Measurements from ENCODE around the gene BTBD9.
A peak's percentile ranks its signal among the peaks of the same experiment; 100 is the strongest.

BTBD9 gene

GRCh38 chr6:38470548-38470947, 169.2 kb downstream of the BTBD9 start:
- CTCF ChIA-PET = no interaction called here
- no peak for TF ChIP-seq CTCF (IDR thresholded peaks at IDR 0.05; ENCODE audit: insufficient read depth, low read length, missing control alignments)
- DNase-seq (ENCODE audit: low read depth, low spot score) = no peak
- POLR2A ChIA-PET = no interaction called here
- no peak overlapping the region for H3K4me3 ChIP-seq (ENCODE audit: low read depth, low read length)

- no peak for TF ChIP-seq CTCF (IDR thresholded peaks at IDR 0.05; ENCODE audit: insufficient read depth, low read length, missing control alignments)
- POLR2A ChIA-PET = no interaction called here
- DNase-seq (ENCODE audit: low read depth, low spot score) = no peak
- no peak overlapping the region for H3K4me3 ChIP-seq (ENCODE audit: low read depth, low read length)
- CTCF ChIA-PET = no interaction called here
Measured at GRCh38 chr6:38467566-38467965, 172.2 kb downstream of the BTBD9 start.

- peak; percentile 55 for DNase-seq (ENCODE audit: low read depth, low spot score)
- no peak for TF ChIP-seq CTCF (IDR thresholded peaks at IDR 0.05; ENCODE audit: insufficient read depth, low read length, missing control alignments)
- ChIA-PET POLR2A (no interaction called here), CTCF (interaction anchor here (0.9 kb wide), 1 partner anchor 17 kb away, joined by 3 read pairs; no protein-coding TSS in a partner anchor)
- no peak overlapping the region for H3K4me3 ChIP-seq (ENCODE audit: low read depth, low read length)
Measured at GRCh38 chr6:38460186-38460585, 179.5 kb downstream of the BTBD9 start.

- CTCF ChIA-PET = interaction anchor here (0.9 kb wide), 1 partner anchor 16 kb away, joined by 3 read pairs; no protein-coding TSS in a partner anchor
- POLR2A ChIA-PET = no interaction called here
- TF ChIP-seq CTCF (IDR thresholded peaks at IDR 0.05; ENCODE audit: insufficient read depth, low read length, missing control alignments) = no peak
- peak; percentile 12 for DNase-seq (ENCODE audit: low read depth, low spot score)
- no peak overlapping the region for H3K4me3 ChIP-seq (ENCODE audit: low read depth, low read length)
Measured at GRCh38 chr6:38459291-38459690, 180.4 kb downstream of the BTBD9 start.

GRCh38 chr6:38453861-38454260, 185.9 kb downstream of the BTBD9 start:
- POLR2A ChIA-PET = no interaction called here
- H3K4me3 ChIP-seq (ENCODE audit: low read depth, low read length) = no peak overlapping the region
- CTCF ChIA-PET = interaction anchor here (1.7 kb wide), 1 partner anchor 40 kb away, joined by 5 read pairs; no protein-coding TSS in a partner anchor
- no peak for TF ChIP-seq CTCF (IDR thresholded peaks at IDR 0.05; ENCODE audit: insufficient read depth, low read length, missing control alignments)
- no peak for DNase-seq (ENCODE audit: low read depth, low spot score)

- ChIA-PET CTCF (interaction anchor here (1.7 kb wide), 1 partner anchor 41 kb away, joined by 5 read pairs; no protein-coding TSS in a partner anchor), POLR2A (interaction anchor here (0.7 to 0.9 kb wide), 2 partner anchors 26 to 65 kb away, joined by 3 read pairs; no protein-coding TSS in a partner anchor)
- TF ChIP-seq CTCF (IDR thresholded peaks at IDR 0.05; ENCODE audit: insufficient read depth, low read length, missing control alignments) = no peak
- no peak for DNase-seq (ENCODE audit: low read depth, low spot score)
- H3K4me3 ChIP-seq (ENCODE audit: low read depth, low read length) = no peak overlapping the region
Measured at GRCh38 chr6:38452816-38453660, 186.7 kb downstream of the BTBD9 start.

All from AG04449 (cell line).